ENCODE results near the gene LLGL1. TPM values are rescaled to one million over a fixed set of nuclear protein-coding genes. Genes with fewer than 3 reads are reported as not detected.
A peak's percentile ranks its signal among the peaks of the same experiment; 100 is the strongest.

The LLGL1 gene
- total RNA-seq, 1 donor from 2014 or later: 22.6 TPM

DNA sequence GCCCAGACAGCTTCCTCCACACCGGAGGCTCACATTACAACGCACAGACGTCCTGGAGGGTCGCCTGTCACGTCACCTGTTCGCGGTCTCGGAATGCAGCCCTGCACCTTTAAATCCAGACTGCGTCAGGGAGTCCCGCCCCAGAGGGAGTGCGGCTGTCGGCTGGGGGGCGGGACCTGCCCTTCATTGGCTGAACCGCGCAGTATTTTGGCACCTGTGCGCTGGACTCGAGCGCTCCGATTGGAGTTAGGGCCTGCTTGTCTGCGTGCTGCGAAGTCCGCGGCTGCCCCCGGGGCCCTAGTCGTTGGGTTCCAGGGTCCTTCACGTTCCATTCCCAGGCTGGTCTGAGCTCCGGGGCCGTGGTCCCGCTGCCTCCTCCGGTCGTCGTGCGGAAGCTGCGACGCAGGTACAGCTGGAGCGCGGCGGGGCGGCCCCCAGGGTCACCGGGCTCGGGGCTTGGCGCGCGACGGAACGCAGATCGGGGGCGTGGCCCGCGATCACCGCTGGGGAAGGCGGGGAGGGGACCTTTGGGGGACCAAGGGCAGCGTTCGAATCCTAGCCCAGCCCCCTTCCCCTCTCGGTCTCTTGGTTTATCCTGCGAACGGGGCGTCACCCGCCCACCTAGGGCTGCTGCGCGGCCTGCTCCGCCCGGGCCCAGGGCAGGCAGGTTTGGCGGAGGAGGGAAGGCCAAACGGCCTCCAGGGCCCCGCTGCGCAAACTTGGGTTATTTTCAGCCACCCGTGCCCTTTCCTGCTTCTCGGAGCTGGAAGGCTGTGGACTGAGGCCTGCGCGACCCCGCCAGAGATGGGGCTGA lies 35.1 kb downstream of the LLGL1 start, which contains the start of gene MIEF2:
MIEF2 (plus strand) TSS at position 331 of the 814 bp plus-strand sequence. CDS start 2,059 bp downstream, outside the sequence.
- H3K4me1 Mint-ChIP-seq (ENCODE audit: low read depth): peaks cover 31% of the 10 kb centered on the region
- intact Hi-C loops (cut with micrococcal nuclease): loop anchor here (1.0 to 2.0 kb wide), 5 partner anchors 35 to 173 kb away; partner anchors contain the start of genes ALKBH5, DRG2, LLGL1 and SHMT1
- no peaks in the 10 kb centered on the region for H3K9me3 Mint-ChIP-seq
- H3K27me3 Mint-ChIP-seq (ENCODE audit: insufficient read depth): no peaks in the 10 kb centered on the region
- peak within 1 kb of the TSS; percentile 76 for H3K27ac Mint-ChIP-seq
- DNase-seq (ENCODE audit: low spot score): peak; percentile 91
- peak within 1 kb of the TSS; percentile 82 for H3K4me3 Mint-ChIP-seq
- peaks cover 9% of the 10 kb centered on the region for H3K36me3 Mint-ChIP-seq (ENCODE audit: low read depth)

GRCh38 chr17:18261146-18261515 lies 35.7 kb downstream of the LLGL1 start:
- Mint-ChIP-seq H3K9me3 (no peaks in the 10 kb centered on the region), H3K27ac (peak overlapping the region; percentile 76), H3K27me3 (ENCODE audit: insufficient read depth) (no peaks in the 10 kb centered on the region), H3K36me3 (ENCODE audit: low read depth) (peaks cover 9% of the 10 kb centered on the region), H3K4me3 (peak overlapping the region; percentile 82), H3K4me1 (ENCODE audit: low read depth) (peaks cover 31% of the 10 kb centered on the region)
- intact Hi-C loops (cut with micrococcal nuclease): loop anchor here (2.0 kb wide), 1 partner anchor 102 kb away; the partner anchor contains the start of gene SHMT1
- DNase-seq (ENCODE audit: low spot score): no peak

DNA sequence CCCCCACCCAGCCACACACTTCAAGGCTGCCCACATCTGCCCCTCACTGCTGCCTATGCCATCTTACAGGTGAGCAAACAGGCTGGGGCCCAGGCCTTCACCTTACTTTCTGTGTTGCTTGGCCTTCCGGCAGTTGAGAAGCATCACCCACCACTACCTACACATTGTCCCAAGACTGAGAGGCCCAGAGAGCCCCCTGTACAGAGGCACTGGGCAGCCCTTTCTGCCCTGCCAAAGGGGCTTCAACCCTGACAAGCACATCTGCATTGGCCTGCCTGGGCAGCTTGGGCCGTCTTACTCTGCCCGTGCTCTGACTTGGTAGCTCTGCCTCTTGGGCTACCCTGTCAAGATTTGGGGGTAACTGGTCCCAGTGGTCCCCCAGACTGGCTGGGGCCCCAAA lies 36.2 kb downstream of the LLGL1 start:
- Mint-ChIP-seq H3K27me3 (ENCODE audit: insufficient read depth) (no peaks in the 10 kb centered on the region), H3K4me1 (ENCODE audit: low read depth) (peaks cover 29% of the 10 kb centered on the region), H3K36me3 (ENCODE audit: low read depth) (peaks cover 9% of the 10 kb centered on the region), H3K4me3 (peak overlapping the region; percentile 82), H3K27ac (peak overlapping the region; percentile 76), H3K9me3 (no peaks in the 10 kb centered on the region)
- DNase-seq (ENCODE audit: low spot score): no peak
- intact Hi-C loops (cut with micrococcal nuclease): loop anchor here (2.0 kb wide), 1 partner anchor 101 kb away; the partner anchor contains the start of gene SHMT1

DNA sequence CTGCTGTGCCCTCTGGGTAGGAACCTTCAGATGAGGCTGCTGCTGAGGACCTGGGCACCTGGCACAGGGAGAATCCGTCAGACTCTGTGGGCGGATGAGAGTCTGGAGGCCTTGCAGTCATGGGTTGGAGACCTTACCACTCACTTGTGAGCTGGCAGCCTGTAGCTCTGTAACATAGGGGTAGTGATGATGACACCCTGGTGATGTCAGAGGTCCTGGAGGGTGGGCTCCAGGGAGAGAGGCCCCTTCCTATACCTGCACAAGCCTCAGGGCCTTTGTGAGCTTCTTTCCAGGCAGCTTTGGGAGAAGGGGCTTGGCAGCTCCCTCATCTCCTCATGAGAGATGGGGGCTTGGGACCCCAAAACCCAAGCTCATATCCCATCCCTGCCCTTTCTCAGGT lies 36.7 kb downstream of the LLGL1 start:
- Mint-ChIP-seq H3K9me3 (no peaks in the 10 kb centered on the region), H3K4me1 (ENCODE audit: low read depth) (peaks cover 24% of the 10 kb centered on the region), H3K27ac (no peak overlapping the region), H3K27me3 (ENCODE audit: insufficient read depth) (no peaks in the 10 kb centered on the region), H3K4me3 (peak overlapping the region; percentile 82), H3K36me3 (ENCODE audit: low read depth) (peaks cover 7% of the 10 kb centered on the region)
- no peak for DNase-seq (ENCODE audit: low spot score)
- intact Hi-C loops (cut with micrococcal nuclease): no loop called here

DNA sequence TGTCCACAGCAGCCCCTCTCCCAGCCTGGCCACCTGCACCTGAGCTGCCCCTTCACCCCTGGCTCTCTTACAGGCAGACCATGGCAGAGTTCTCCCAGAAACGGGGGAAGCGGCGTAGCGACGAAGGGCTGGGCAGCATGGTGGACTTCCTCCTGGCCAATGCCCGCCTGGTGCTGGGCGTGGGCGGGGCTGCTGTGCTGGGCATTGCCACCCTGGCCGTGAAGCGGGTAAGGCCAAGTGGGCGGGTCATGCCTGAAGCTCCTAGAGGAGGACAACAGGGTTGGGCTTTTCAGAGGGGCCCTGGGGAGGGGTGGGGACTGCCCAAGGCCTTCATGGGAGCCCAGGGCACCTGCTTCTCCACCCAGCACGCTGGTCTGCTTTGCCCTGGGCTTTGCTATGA lies 37.2 kb downstream of the LLGL1 start:
- Mint-ChIP-seq H3K9me3 (no peaks in the 10 kb centered on the region), H3K36me3 (ENCODE audit: low read depth) (peaks cover 4% of the 10 kb centered on the region), H3K27ac (no peak overlapping the region), H3K4me3 (peak overlapping the region; percentile 47), H3K4me1 (ENCODE audit: low read depth) (peaks cover 20% of the 10 kb centered on the region), H3K27me3 (ENCODE audit: insufficient read depth) (no peaks in the 10 kb centered on the region)
- intact Hi-C loops (cut with micrococcal nuclease): no loop called here
- no peak for DNase-seq (ENCODE audit: low spot score)

GRCh38 chr17:18263885-18264682 lies 38.6 kb downstream of the LLGL1 start:
- H3K4me3 Mint-ChIP-seq: no peak overlapping the region
- H3K27me3 Mint-ChIP-seq (ENCODE audit: insufficient read depth): no peaks in the 10 kb centered on the region
- H3K27ac Mint-ChIP-seq: no peak overlapping the region
- intact Hi-C loops (cut with micrococcal nuclease): no loop called here
- peaks cover 21% of the 10 kb centered on the region for H3K4me1 Mint-ChIP-seq (ENCODE audit: low read depth)
- peaks cover 3% of the 10 kb centered on the region for H3K36me3 Mint-ChIP-seq (ENCODE audit: low read depth)
- no peak for DNase-seq (ENCODE audit: low spot score)
- H3K9me3 Mint-ChIP-seq: no peaks in the 10 kb centered on the region

GRCh38 chr17:18267366-18267765 lies 41.9 kb downstream of the LLGL1 start:
- peaks cover 5% of the 10 kb centered on the region for H3K4me1 Mint-ChIP-seq (ENCODE audit: low read depth)
- no peak overlapping the region for H3K4me3 Mint-ChIP-seq
- no peaks in the 10 kb centered on the region for H3K27me3 Mint-ChIP-seq (ENCODE audit: insufficient read depth)
- H3K27ac Mint-ChIP-seq: no peak overlapping the region
- H3K36me3 Mint-ChIP-seq (ENCODE audit: low read depth): peaks cover 3% of the 10 kb centered on the region
- DNase-seq (ENCODE audit: low spot score): no peak
- intact Hi-C loops (cut with micrococcal nuclease): no loop called here
- H3K9me3 Mint-ChIP-seq: no peaks in the 10 kb centered on the region

DNA sequence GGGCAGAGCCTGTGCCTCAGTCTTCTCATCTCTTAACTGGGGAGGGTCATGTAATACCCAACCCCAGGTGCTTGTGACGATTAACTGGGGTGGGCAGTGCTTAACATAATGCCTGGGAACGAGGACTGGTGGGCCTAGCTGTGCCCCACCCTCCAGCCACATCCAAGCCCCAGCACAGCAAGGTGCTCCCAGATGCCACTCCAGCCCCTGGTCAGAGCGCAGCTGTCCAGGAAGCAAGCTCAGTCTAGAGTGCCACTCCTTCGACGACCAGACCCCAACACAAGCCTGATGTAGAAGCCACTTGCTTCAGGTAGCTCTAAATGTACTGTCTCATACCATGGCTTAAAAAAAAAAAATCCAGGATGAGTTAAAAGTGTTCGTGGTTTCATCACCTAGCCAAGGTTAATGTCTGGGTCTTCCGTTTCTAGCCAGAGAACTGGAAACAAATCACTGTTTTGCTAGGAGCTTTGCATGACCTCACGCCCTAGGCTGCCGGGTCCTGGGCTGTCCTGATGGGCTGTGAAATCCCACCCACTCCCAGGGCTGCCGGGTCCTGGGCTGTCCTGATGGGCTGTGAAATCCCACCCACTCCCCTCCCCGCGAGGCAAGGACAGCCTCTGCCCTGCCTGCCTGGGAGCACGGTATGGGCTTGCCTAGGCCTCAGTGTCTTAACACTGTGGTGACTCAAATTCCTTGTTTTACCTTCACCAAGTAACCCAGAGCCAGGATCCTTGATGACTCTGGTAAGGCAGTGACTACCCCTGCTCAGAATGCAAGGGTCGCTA lies 42.7 kb downstream of the LLGL1 start:
- no peak for DNase-seq (ENCODE audit: low spot score)
- H3K4me1 Mint-ChIP-seq (ENCODE audit: low read depth): peaks cover 5% of the 10 kb centered on the region
- no peaks in the 10 kb centered on the region for H3K9me3 Mint-ChIP-seq
- H3K27ac Mint-ChIP-seq: no peak overlapping the region
- no peaks in the 10 kb centered on the region for H3K27me3 Mint-ChIP-seq (ENCODE audit: insufficient read depth)
- H3K4me3 Mint-ChIP-seq: no peak overlapping the region
- intact Hi-C loops (cut with micrococcal nuclease): no loop called here
- peaks cover 7% of the 10 kb centered on the region for H3K36me3 Mint-ChIP-seq (ENCODE audit: low read depth)

DNA sequence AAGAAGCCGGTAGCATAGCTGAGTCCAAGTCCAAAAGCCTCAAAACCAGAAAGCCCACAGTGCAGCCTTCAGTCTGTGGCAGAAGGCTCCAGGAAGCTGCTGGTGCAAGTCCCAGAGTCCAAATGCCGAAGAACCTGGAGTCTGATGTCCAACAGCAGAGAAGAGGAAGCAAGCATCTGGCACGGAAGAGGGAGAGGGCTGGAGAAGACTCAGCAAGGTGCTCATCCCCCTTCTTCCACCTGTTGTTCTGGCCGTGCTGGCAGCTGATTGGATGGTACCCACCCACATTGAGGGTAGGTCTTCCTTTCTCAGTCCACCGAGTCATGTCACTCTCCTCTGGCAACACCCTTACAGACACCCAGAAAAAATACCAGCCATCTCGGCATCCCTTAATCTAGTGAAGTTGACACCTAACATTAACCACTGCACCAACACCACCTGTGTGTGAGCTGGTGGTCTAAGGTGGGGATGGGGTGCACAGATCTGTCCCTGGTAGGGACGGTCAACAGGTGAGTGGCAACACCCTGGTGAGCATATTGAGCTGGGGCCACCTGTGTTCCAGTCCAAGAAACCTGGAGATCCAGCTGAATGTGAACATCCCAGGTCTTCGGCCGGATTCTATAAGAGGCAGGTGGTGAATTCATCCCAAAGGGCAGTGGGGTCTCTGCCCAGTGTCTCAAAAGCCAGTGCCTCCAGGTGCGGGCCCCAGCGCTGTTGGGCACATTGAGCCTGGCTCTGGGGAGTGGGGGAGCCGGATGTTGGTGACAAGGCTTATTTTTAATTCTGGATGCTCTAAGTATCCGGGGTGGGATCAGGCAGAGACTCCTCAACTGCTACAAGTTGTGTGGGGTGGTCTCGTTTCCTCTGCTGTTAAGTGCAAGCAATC lies 44.9 kb downstream of the LLGL1 start:
- Mint-ChIP-seq H3K27ac (no peak overlapping the region), H3K36me3 (ENCODE audit: low read depth) (peaks cover 6% of the 10 kb centered on the region)

DNA sequence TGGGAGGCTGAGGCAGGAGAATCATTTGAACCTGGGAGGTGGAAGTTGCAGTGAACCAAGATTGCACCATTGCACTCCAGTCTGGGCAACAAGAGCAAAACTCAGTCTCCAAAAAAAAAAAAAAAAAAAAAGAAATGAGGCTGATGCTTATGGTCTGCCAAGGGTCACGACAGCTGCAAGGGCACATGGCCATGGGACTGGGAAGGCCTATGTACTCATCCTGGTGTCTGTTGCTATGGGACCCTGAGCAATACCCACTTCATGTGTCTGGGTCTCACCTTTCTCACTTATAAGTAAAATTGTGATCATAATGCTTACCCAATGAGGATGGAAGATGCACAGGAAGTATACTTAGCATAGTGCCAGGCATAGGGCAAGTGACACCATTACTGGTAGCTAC lies 51.6 kb downstream of the LLGL1 start:
- peaks cover 23% of the 10 kb centered on the region for H3K36me3 Mint-ChIP-seq (ENCODE audit: low read depth)

More for the DNA sequence above, 44.9 kb downstream of the LLGL1 start:
- intact Hi-C loops (cut with micrococcal nuclease): no loop called here
- Mint-ChIP-seq H3K27me3 (ENCODE audit: insufficient read depth) (no peaks in the 10 kb centered on the region), H3K4me1 (ENCODE audit: low read depth) (peaks cover 5% of the 10 kb centered on the region), H3K4me3 (no peak overlapping the region), H3K9me3 (no peaks in the 10 kb centered on the region)
- no peak for DNase-seq (ENCODE audit: low spot score)

GRCh38 chr17:18278867-18279266 lies 53.4 kb downstream of the LLGL1 start:
- no peak overlapping the region for H3K4me3 Mint-ChIP-seq
- no peaks in the 10 kb centered on the region for H3K4me1 Mint-ChIP-seq (ENCODE audit: low read depth)
- intact Hi-C loops (cut with micrococcal nuclease): no loop called here
- no peaks in the 10 kb centered on the region for H3K27me3 Mint-ChIP-seq (ENCODE audit: insufficient read depth)
- no peaks in the 10 kb centered on the region for H3K9me3 Mint-ChIP-seq
- H3K27ac Mint-ChIP-seq: no peak overlapping the region
- peaks cover 30% of the 10 kb centered on the region for H3K36me3 Mint-ChIP-seq (ENCODE audit: low read depth)
- DNase-seq (ENCODE audit: low spot score): no peak

More for the DNA sequence above, 51.6 kb downstream of the LLGL1 start:
- intact Hi-C loops (cut with micrococcal nuclease): no loop called here
- Mint-ChIP-seq H3K27ac (no peak overlapping the region), H3K9me3 (no peaks in the 10 kb centered on the region), H3K27me3 (ENCODE audit: insufficient read depth) (no peaks in the 10 kb centered on the region), H3K4me3 (no peak overlapping the region), H3K4me1 (ENCODE audit: low read depth) (no peaks in the 10 kb centered on the region)
- DNase-seq (ENCODE audit: low spot score): no peak

DNA sequence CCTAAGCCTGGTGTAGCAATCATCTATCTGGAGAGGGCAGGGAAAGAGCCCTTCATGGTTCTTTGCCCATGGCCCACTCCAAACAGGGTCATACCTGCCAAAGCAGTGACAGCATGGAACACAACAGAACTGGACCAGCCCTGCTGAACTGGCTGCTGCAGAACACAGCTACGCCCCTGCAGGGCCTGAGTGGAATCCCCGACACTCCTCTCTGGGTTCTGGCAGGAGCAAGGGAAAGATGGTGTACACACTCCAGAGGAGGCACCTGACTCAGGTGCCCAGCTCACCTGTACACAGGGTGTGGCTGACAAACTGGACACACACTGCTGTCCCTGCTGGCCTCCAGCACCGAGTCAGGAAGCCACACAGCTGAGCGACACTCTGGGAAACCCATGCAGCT lies 54.8 kb downstream of the LLGL1 start:
- Mint-ChIP-seq H3K4me3 (no peak overlapping the region), H3K36me3 (ENCODE audit: low read depth) (peaks cover 37% of the 10 kb centered on the region), H3K4me1 (ENCODE audit: low read depth) (no peaks in the 10 kb centered on the region), H3K9me3 (no peaks in the 10 kb centered on the region), H3K27ac (no peak overlapping the region), H3K27me3 (ENCODE audit: insufficient read depth) (no peaks in the 10 kb centered on the region)
- intact Hi-C loops (cut with micrococcal nuclease): no loop called here
- DNase-seq (ENCODE audit: low spot score): no peak
